ENCODE results near the gene SLC1A3. TPM values are rescaled to one million over a fixed set of nuclear protein-coding genes. Genes with fewer than 3 reads are reported as not detected.

Gene SLC1A3
- total RNA-seq, 1 experiment from 2014 or later: 18.6 TPM

DNA sequence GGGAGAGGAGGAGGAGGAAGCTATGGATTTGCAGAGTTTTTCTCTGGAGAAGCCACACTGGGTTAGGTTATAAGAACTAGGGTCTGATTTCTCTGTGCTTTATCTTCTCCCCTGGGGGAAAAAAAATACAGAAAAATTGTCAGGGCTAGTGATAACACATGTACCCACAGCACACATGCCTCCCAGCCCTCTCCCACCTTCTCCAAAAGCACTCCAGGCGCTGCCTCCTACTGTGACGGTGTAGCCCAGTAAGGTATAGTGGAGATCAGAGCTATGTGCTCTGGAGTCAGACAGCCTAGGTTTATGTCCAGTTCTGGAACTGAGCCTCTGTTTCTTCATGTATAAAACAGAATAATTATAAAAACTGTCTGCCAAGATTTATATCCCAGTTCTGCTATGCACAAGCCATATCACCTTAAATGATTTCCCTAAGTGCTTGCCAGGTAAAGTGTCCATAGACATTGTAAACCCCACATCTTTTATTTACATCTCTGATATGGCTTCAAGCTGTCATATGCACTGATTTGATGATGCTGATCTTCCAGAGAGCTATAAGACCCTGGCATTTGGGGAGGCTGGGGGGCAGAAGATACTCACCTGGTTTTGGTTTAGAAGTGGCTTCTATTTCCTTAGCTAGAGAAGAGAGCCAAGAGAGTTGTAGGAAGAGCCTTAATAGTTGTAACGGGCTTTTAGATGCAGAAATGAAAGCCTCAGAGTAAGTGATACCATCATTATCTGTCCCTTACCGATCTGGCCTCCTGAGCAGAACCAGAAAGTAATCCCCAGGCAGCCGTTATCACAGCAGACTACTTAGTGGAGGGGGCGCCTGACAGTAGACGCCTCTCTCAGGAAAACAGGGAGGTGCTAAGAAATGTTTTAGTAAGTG is 7.6 kb downstream of the SLC1A3 start:
- Histone ChIP-seq H3K9me3 (ENCODE audit: control insufficient read depth, low read depth, low read length) (no peaks in the 10 kb centered on the region), H3K23me2 (ENCODE audit: insufficient read length, low read depth, low read length, poor library complexity, severe bottlenecking) (no peaks in the 10 kb centered on the region), H2BK20ac (ENCODE audit: low read depth, low read length, poor library complexity, severe bottlenecking) (no peak overlapping the region), H2BK12ac (ENCODE audit: insufficient read length, low read depth, low read length) (no peak overlapping the region), H3K23ac (ENCODE audit: insufficient read length, low read depth, low read length) (no peak overlapping the region), H2BK5ac (ENCODE audit: insufficient read length, low read length) (no peak overlapping the region), H3K18ac (ENCODE audit: insufficient read length, low read depth, low read length) (no peak overlapping the region), H4K5ac (ENCODE audit: insufficient read length, low read depth, low read length) (no peak overlapping the region), H3T11ph (ENCODE audit: low read length) (no peak overlapping the region), H3K4ac (ENCODE audit: low read depth, low read length) (no peak overlapping the region), H3K27me3 (ENCODE audit: insufficient read depth, low read length) (no peaks in the 10 kb centered on the region), H3K27ac (ENCODE audit: insufficient read length, low read depth, low read length) (no peak overlapping the region), H3K79me2 (ENCODE audit: insufficient read depth, low read length) (no peaks in the 10 kb centered on the region), H4K91ac (ENCODE audit: insufficient read length, low read depth, low read length) (no peak overlapping the region), H2BK120ac (ENCODE audit: low read depth, low read length, poor library complexity, severe bottlenecking) (no peak overlapping the region), H3K14ac (ENCODE audit: insufficient read depth, low read length) (no peak overlapping the region), H2AFZ (ENCODE audit: low read length) (no peak overlapping the region), H3K56ac (ENCODE audit: insufficient read length, low read depth, low read length) (no peak overlapping the region), H3K79me1 (ENCODE audit: insufficient read depth, low read depth, low read length, poor library complexity, severe bottlenecking) (no peaks in the 10 kb centered on the region), H4K8ac (replicated peaks; ENCODE audit: insufficient read length, low read depth, low read length) (no peak overlapping the region), H2AK5ac (ENCODE audit: insufficient read length, low read length) (no peak overlapping the region), H2BK15ac (ENCODE audit: low read depth, low read length) (no peak overlapping the region), H3K4me1 (ENCODE audit: insufficient read depth, low read length) (peaks cover 8% of the 10 kb centered on the region; the same call in 1 of the 2 replicates), H3K4me2 (ENCODE audit: insufficient read depth, insufficient read length, low read length) (no peak overlapping the region), H4K20me1 (ENCODE audit: control insufficient read depth, insufficient read depth, insufficient read length) (no peaks in the 10 kb centered on the region), H3K9ac (ENCODE audit: extremely low read depth, insufficient read length, low read length) (no peak overlapping the region)
- DNase-seq: no peak
- Mint-ChIP-seq H3K27ac (peak overlapping the region in 2 of 3 experiments; percentile 34 to 78; a peak in 3 of 7 replicates), H3K4me3 (no peak overlapping the region), H3K9me3 (no peaks in the 10 kb centered on the region; a peak in 1 of 5 replicates), H3K4me1 (peaks cover 28 to 64% of the 10 kb centered on the region in 2 experiments), H3K36me3 (ENCODE audit: insufficient read depth in 1 of 3, low read depth in 3 of 3) (peaks cover 5 to 26% (median 23%) of the 10 kb centered on the region in 3 experiments; a peak in 5 of 7 replicates), H3K27me3 (ENCODE audit: low read depth) (no peaks in the 10 kb centered on the region; the same call in 1 of the 2 replicates)
- no CpG with 5 or more reads among the region's 7 CpGs for WGBS (ENCODE audit: extremely low coverage, insufficient read length, low lambda C conversion rate)
- TF ChIP-seq, protein P1, sequence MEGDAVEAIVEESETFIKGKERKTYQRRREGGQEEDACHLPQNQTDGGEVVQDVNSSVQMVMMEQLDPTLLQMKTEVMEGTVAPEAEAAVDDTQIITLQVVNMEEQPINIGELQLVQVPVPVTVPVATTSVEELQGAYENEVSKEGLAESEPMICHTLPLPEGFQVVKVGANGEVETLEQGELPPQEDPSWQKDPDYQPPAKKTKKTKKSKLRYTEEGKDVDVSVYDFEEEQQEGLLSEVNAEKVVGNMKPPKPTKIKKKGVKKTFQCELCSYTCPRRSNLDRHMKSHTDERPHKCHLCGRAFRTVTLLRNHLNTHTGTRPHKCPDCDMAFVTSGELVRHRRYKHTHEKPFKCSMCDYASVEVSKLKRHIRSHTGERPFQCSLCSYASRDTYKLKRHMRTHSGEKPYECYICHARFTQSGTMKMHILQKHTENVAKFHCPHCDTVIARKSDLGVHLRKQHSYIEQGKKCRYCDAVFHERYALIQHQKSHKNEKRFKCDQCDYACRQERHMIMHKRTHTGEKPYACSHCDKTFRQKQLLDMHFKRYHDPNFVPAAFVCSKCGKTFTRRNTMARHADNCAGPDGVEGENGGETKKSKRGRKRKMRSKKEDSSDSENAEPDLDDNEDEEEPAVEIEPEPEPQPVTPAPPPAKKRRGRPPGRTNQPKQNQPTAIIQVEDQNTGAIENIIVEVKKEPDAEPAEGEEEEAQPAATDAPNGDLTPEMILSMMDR (conservative IDR thresholded peaks at IDR 0.05): no peak

Data from H9 (cell line).